Karpas-422 (cell line): ENCODE data around the gene POLN. TPM values are rescaled to one million over a fixed set of nuclear protein-coding genes. Genes with fewer than 3 reads are reported as not detected.

ENCODE experiments used
- DNase-seq: peaks from one replicate; pipeline ENCODE4 v3.0.0-alpha.2; 2015
- H2AFZ ChIP-seq: fragments of 200-600 bp; sonication (generic); 2 replicates; pipeline ENCODE4 v1.6.1; 2014; ENCODE audit warnings: antibody characterized with exemption, low read length, mixed read lengths
- H3K27ac ChIP-seq: fragments of 200-600 bp; sonication (generic); 2 replicates; pipeline ENCODE4 v1.5.1; 2014; ENCODE audit warnings: mild to moderate bottlenecking, low read length, moderate library complexity
- H3K27me3 ChIP-seq: fragments of 200-600 bp; sonication (generic); 2 replicates; pipeline ENCODE4 v1.6.1; 2014; ENCODE audit warnings: low read length, mixed read lengths
- H3K36me3 ChIP-seq: fragments of 200-600 bp; sonication (generic); 2 replicates; pipeline ENCODE4 v1.6.1; 2014; ENCODE audit warnings: low read length, mixed read lengths; ENCODE audit not compliant: insufficient read depth
- H3K4me1 ChIP-seq: fragments of 200-600 bp; sonication (generic); 2 replicates; pipeline ENCODE4 v1.6.1; 2014; ENCODE audit warnings: mild to moderate bottlenecking, low read length, mixed read lengths
- H3K4me2 ChIP-seq: fragments of 200-600 bp; sonication (generic); 2 replicates; pipeline ENCODE4 v1.6.1; 2014; ENCODE audit warnings: low read length, low read depth, mild to moderate bottlenecking; ENCODE audit not compliant: poor library complexity, severe bottlenecking
- H3K4me3 ChIP-seq: fragments of 200-600 bp; sonication (generic); 2 replicates; pipeline ENCODE4 v1.5.1; 2014; ENCODE audit warnings: mild to moderate bottlenecking, antibody characterized with exemption, low read length, mixed read lengths
- H3K79me2 ChIP-seq: fragments of 200-600 bp; sonication (generic); 2 replicates; pipeline ENCODE4 v1.6.1; 2014; ENCODE audit warnings: mild to moderate bottlenecking, low read length, mixed read lengths
- H3K9ac ChIP-seq: fragments of 200-600 bp; sonication (generic); 2 replicates; pipeline ENCODE4 v1.6.0; 2014; ENCODE audit warnings: low read length
- H3K9me2 ChIP-seq: fragments of 200-600 bp; sonication (generic), shearing (Covaris generic); replicated peaks from 2 replicates; pipeline ENCODE4 v1.6.0; 2014; ENCODE audit warnings: mild to moderate bottlenecking, low read length, moderate library complexity; ENCODE audit not compliant: insufficient read depth
- H3K9me3 ChIP-seq: fragments of 300-700, 200-600 bp; sonication (generic); 2 replicates; pipeline ENCODE4 v1.6.1; 2014; ENCODE audit warnings: low read length, mixed read lengths
- H4K20me1 ChIP-seq: fragments of 200-600 bp; sonication (generic); 2 replicates; pipeline ENCODE4 v1.6.1; 2014; ENCODE audit warnings: mild to moderate bottlenecking, antibody characterized with exemption, low read length, low read depth; ENCODE audit not compliant: insufficient read depth
- total RNA-seq: library from RNA; depleted of rRNA; stranded (reverse); fragments of >200 nt; shearing (Covaris generic); gene quantifications from 2 replicates; pipeline ENCODE4 v1.2.3, GENCODE V29; 2014; ENCODE audit warnings: low replicate concordance

The POLN gene
- total RNA-seq, 1 experiment from 2014 or later = 4.3 TPM

GRCh38 chr4:2251795-2252529 lies 10.0 kb upstream of the POLN start:
- Histone ChIP-seq H3K4me2 (no peak overlapping the region), H3K4me3 (no peak overlapping the region), H4K20me1 (no peaks in the 10 kb centered on the region), H3K9me3 (no peaks in the 10 kb centered on the region), H2AFZ (no peak overlapping the region), H3K4me1 (no peaks in the 10 kb centered on the region), H3K9me2 (no peaks in the 10 kb centered on the region), H3K36me3 (no peaks in the 10 kb centered on the region), H3K27ac (no peak overlapping the region), H3K79me2 (no peaks in the 10 kb centered on the region), H3K27me3 (no peaks in the 10 kb centered on the region), H3K9ac (no peak overlapping the region)
- no peak for DNase-seq

GRCh38 chr4:2251073-2251794 lies 9.3 kb upstream of the POLN start:
- no peaks in the 10 kb centered on the region for H3K36me3 ChIP-seq
- H3K27ac ChIP-seq = no peak overlapping the region
- H3K9ac ChIP-seq = no peak overlapping the region
- no peaks in the 10 kb centered on the region for H3K9me3 ChIP-seq
- no peaks in the 10 kb centered on the region for H4K20me1 ChIP-seq
- no peak for DNase-seq
- H3K4me3 ChIP-seq = no peak overlapping the region
- no peaks in the 10 kb centered on the region for H3K79me2 ChIP-seq
- no peaks in the 10 kb centered on the region for H3K9me2 ChIP-seq
- H3K4me1 ChIP-seq = no peaks in the 10 kb centered on the region
- H3K27me3 ChIP-seq = no peaks in the 10 kb centered on the region
- H2AFZ ChIP-seq = no peak overlapping the region
- H3K4me2 ChIP-seq = no peak overlapping the region

DNA sequence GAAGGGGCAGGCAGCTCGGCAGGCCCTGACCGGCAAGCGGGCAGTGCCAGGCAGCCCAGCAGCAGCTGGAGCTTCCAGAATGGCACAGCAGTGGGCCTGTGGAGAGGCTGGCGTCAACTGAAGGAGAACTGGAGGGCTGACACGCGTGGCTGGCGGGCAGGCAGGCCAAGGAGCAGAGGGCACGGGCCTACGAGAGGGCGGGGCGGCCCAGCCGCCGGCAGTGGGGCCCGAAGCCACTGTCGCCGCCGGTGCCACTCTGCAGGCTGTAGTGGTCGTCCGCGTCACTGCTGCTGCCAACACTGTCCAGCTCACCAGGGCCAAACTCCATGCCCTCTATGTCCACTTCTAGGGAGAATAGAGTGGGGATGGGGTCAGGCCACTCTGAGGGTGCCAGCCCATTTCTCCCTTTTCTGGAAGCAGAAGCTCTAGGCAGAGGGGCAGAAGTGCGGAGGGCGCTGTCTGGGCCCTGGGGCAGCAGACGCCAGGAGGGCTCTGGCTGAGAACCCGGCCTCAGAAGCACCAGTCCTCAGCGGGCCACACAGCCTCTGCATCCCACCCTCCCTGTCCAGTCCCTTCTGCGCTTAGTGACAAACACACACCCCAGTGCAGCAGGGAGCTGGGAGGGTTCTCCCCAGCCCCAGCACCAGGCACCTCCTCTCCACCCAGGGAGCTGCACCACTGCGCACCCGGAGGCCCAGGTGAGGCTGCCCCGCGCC lies 8.6 kb upstream of the POLN start:
- Histone ChIP-seq H4K20me1 (no peaks in the 10 kb centered on the region), H3K9me3 (no peaks in the 10 kb centered on the region), H3K27ac (no peak overlapping the region), H3K27me3 (no peaks in the 10 kb centered on the region), H3K4me1 (no peaks in the 10 kb centered on the region; the same call in 1 of the 2 replicates), H3K4me2 (no peak overlapping the region), H3K9ac (no peak overlapping the region), H2AFZ (no peak overlapping the region), H3K36me3 (no peaks in the 10 kb centered on the region), H3K79me2 (no peaks in the 10 kb centered on the region), H3K4me3 (no peak overlapping the region), H3K9me2 (no peaks in the 10 kb centered on the region)
- DNase-seq = no peak

- Histone ChIP-seq H3K79me2 (no peaks in the 10 kb centered on the region), H3K27me3 (no peaks in the 10 kb centered on the region), H3K27ac (no peak overlapping the region), H3K4me3 (no peak overlapping the region), H3K4me1 (peaks cover 5% of the 10 kb centered on the region), H3K4me2 (no peak overlapping the region), H3K9ac (no peak overlapping the region), H3K36me3 (no peaks in the 10 kb centered on the region), H3K9me3 (no peaks in the 10 kb centered on the region), H4K20me1 (no peaks in the 10 kb centered on the region), H3K9me2 (no peaks in the 10 kb centered on the region), H2AFZ (no peak overlapping the region)
- DNase-seq = no peak
These were observed 7.8 kb upstream of the POLN start for GRCh38 chr4:2249526-2250356.

- no peak for DNase-seq
- no peak overlapping the region for H3K4me2 ChIP-seq
- no peak overlapping the region for H3K9ac ChIP-seq
- H3K4me3 ChIP-seq = no peak overlapping the region
- peaks cover 14% of the 10 kb centered on the region for H3K4me1 ChIP-seq
- no peak overlapping the region for H2AFZ ChIP-seq
- no peaks in the 10 kb centered on the region for H3K27me3 ChIP-seq
- H3K27ac ChIP-seq = no peak overlapping the region
- H3K9me2 ChIP-seq = no peaks in the 10 kb centered on the region
- H3K9me3 ChIP-seq = no peaks in the 10 kb centered on the region
- H3K79me2 ChIP-seq = no peaks in the 10 kb centered on the region
- no peaks in the 10 kb centered on the region for H3K36me3 ChIP-seq
- no peaks in the 10 kb centered on the region for H4K20me1 ChIP-seq
These were observed 6.9 kb upstream of the POLN start for GRCh38 chr4:2248821-2249261.

- DNase-seq = no peak
- H3K4me2 ChIP-seq = no peak overlapping the region
- H3K4me1 ChIP-seq = peaks cover 20% of the 10 kb centered on the region
- H3K9ac ChIP-seq = no peak overlapping the region
- no peak overlapping the region for H2AFZ ChIP-seq
- H3K9me2 ChIP-seq = no peaks in the 10 kb centered on the region
- H4K20me1 ChIP-seq = no peaks in the 10 kb centered on the region
- H3K27me3 ChIP-seq = no peaks in the 10 kb centered on the region
- no peaks in the 10 kb centered on the region for H3K79me2 ChIP-seq
- no peaks in the 10 kb centered on the region for H3K36me3 ChIP-seq
- H3K9me3 ChIP-seq = no peaks in the 10 kb centered on the region
- no peak overlapping the region for H3K4me3 ChIP-seq
- H3K27ac ChIP-seq = no peak overlapping the region
These were observed 6.3 kb upstream of the POLN start for GRCh38 chr4:2248044-2248780.

GRCh38 chr4:2247128-2248043 lies 5.5 kb upstream of the POLN start:
- Histone ChIP-seq H3K27me3 (no peaks in the 10 kb centered on the region), H3K9ac (no peak overlapping the region), H3K79me2 (no peaks in the 10 kb centered on the region), H3K9me2 (no peaks in the 10 kb centered on the region), H3K4me3 (no peak overlapping the region), H3K36me3 (no peaks in the 10 kb centered on the region), H3K9me3 (no peaks in the 10 kb centered on the region), H3K4me2 (no peak overlapping the region), H4K20me1 (no peaks in the 10 kb centered on the region), H2AFZ (no peak overlapping the region), H3K4me1 (peaks cover 24% of the 10 kb centered on the region), H3K27ac (no peak overlapping the region)
- DNase-seq = no peak
